Measurements from ENCODE around the gene MYCN.
A peak's percentile ranks its signal among the peaks of the same experiment; 100 is the strongest.

MYCN gene

GRCh38 chr2:15941871-15942710 is 1.7 kb downstream of the MYCN start:
- FAIRE-seq (no peak), DNase-seq (ENCODE audit: insufficient read length) (peak; percentile 26)
- TF ChIP-seq POLR2AphosphoS5 (IDR thresholded peaks at IDR 0.05; ENCODE audit: low read depth, low read length) (no peak), POLR2A (IDR thresholded peaks at IDR 0.05; ENCODE audit: low read depth, low read length) (no peak), TAF1 (IDR thresholded peaks at IDR 0.05; ENCODE audit: borderline replicate concordance, low read depth, low read length) (no peak)

GRCh38 chr2:15942711-15943345 is 2.5 kb downstream of the MYCN start:
- TF ChIP-seq TAF1 (IDR thresholded peaks at IDR 0.05; ENCODE audit: borderline replicate concordance, low read depth, low read length) (no peak), POLR2AphosphoS5 (IDR thresholded peaks at IDR 0.05; ENCODE audit: low read depth, low read length) (no peak), POLR2A (IDR thresholded peaks at IDR 0.05; ENCODE audit: low read depth, low read length) (no peak)
- DNase-seq (ENCODE audit: insufficient read length) (peak; percentile 26), FAIRE-seq (no peak)

DNA sequence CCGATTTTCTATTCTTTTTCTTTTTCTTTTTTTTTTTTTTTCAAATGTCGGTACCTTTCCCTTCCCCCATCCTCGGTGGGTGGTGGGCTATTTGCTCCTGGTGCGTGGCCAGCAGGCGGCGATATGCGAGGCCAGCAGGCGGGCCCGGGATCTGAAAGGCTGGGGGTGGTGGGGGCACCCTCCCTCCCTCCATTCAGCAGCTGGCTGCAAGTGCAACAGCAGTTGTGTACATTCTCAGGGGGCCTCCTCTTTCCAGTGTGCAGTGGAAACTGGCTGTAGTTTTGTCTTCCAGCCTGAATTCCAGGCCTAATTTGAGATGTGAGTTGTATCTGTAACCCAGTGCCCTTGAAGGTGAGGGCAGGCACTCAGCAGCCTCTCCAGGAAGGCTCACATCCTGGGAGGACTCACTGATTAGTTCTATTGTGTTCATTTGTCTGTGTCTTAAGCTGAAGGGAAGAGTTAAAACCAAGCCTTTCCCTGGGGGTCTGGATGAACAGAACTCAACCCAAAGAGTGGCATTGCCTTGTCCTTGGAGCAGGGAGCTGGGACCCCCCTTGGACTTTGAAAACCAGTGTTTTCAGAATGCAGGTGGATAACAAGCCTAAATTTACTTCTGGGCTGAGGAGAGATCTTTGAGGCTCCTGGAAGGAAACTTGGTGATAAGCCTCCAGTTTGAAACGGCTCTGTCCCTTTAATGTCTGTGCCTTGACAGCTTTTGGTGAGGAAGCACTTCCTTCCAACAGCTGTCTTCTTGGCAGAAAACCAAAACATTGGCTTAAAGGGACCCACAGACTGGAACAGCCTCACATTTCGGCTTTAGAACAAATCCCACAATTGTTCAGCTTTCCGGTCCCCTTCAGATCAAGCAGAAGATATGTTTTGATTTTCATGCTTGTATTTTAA is 3.3 kb downstream of the MYCN start:
- DNase-seq (ENCODE audit: insufficient read length) = peak; percentile 23
- TF ChIP-seq TAF1 (IDR thresholded peaks at IDR 0.05; ENCODE audit: borderline replicate concordance, low read depth, low read length) (no peak), POLR2A (IDR thresholded peaks at IDR 0.05; ENCODE audit: low read depth, low read length) (no peak), POLR2AphosphoS5 (IDR thresholded peaks at IDR 0.05; ENCODE audit: low read depth, low read length) (no peak)
- no peak for FAIRE-seq

DNA sequence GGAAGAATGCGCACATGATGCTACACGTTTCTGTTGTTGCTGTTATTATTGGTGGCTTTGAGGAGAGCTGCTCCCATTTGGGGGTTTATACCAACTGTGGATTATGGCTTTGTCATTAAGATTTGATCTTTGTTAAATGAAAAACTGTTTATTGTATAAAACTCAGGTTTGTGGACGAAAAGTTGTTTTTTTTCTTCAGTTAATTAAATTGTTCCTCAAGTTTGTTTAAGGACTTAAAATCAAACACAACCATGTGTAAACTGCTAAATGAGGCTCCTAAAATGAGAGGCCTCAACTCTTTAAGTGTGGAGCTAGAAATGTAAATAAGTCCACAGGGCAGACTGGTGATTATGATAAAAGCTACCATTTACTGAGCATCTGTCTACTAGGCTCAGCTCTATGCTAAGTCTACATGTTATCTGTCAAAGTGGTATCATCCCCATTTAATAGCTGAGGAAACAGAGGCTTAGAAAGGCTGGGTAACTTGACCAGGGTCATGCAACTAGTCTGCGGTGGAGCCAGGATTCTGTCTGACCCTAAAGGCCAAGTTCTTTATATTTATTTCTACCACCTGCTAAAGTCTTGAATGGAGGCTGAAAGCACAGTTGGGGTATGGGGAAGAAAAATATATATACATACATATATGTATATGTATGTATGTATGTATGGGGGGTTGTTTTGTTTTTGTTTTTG is 4.1 kb downstream of the MYCN start:
- DNase-seq (ENCODE audit: insufficient read length) (no peak), FAIRE-seq (no peak)
- TF ChIP-seq POLR2A (IDR thresholded peaks at IDR 0.05; ENCODE audit: low read depth, low read length) = no peak
- no peak for TF ChIP-seq POLR2AphosphoS5 (IDR thresholded peaks at IDR 0.05; ENCODE audit: low read depth, low read length)
- no peak for TF ChIP-seq TAF1 (IDR thresholded peaks at IDR 0.05; ENCODE audit: borderline replicate concordance, low read depth, low read length)

DNA sequence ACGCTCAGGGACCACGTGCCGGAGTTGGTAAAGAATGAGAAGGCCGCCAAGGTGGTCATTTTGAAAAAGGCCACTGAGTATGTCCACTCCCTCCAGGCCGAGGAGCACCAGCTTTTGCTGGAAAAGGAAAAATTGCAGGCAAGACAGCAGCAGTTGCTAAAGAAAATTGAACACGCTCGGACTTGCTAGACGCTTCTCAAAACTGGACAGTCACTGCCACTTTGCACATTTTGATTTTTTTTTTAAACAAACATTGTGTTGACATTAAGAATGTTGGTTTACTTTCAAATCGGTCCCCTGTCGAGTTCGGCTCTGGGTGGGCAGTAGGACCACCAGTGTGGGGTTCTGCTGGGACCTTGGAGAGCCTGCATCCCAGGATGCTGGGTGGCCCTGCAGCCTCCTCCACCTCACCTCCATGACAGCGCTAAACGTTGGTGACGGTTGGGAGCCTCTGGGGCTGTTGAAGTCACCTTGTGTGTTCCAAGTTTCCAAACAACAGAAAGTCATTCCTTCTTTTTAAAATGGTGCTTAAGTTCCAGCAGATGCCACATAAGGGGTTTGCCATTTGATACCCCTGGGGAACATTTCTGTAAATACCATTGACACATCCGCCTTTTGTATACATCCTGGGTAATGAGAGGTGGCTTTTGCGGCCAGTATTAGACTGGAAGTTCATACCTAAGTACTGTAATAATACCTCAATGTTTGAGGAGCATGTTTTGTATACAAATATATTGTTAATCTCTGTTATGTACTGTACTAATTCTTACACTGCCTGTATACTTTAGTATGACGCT is 5.8 kb downstream of the MYCN start:
- no peak for TF ChIP-seq POLR2AphosphoS5 (IDR thresholded peaks at IDR 0.05; ENCODE audit: low read depth, low read length)
- TF ChIP-seq TAF1 (IDR thresholded peaks at IDR 0.05; ENCODE audit: borderline replicate concordance, low read depth, low read length) = no peak
- no peak for TF ChIP-seq POLR2A (IDR thresholded peaks at IDR 0.05; ENCODE audit: low read depth, low read length)
- DNase-seq (ENCODE audit: insufficient read length) (no peak), FAIRE-seq (no peak)

DNA sequence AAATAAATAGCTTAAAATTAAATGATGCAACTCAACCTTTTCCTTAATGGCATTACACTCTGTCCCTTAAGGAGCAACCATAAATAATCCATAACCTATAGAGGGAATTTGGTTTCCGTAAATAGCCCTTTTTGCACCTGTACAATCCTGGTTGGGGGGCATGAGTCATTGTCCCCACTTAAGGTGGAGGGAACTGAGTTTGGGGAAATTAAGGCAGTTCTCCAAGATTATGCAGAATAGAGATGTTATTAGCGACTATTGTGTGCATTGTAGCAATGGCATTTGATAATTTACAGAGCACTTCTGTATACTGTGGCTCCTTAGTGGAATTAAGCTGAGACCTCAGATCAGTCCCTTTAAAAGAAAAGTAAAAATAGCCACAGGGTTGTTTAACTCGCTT is 6.6 kb downstream of the MYCN start:
- DNase-seq (ENCODE audit: insufficient read length) = no peak
- FAIRE-seq = no peak
- TF ChIP-seq POLR2A (IDR thresholded peaks at IDR 0.05; ENCODE audit: low read depth, low read length) = no peak
- TF ChIP-seq POLR2AphosphoS5 (IDR thresholded peaks at IDR 0.05; ENCODE audit: low read depth, low read length) = no peak
- TF ChIP-seq TAF1 (IDR thresholded peaks at IDR 0.05; ENCODE audit: borderline replicate concordance, low read depth, low read length) = no peak

GRCh38 chr2:15947431-15947830 is 7.1 kb downstream of the MYCN start:
- DNase-seq (ENCODE audit: insufficient read length) = no peak
- TF ChIP-seq TAF1 (IDR thresholded peaks at IDR 0.05; ENCODE audit: borderline replicate concordance, low read depth, low read length) (no peak), POLR2A (IDR thresholded peaks at IDR 0.05; ENCODE audit: low read depth, low read length) (no peak), POLR2AphosphoS5 (IDR thresholded peaks at IDR 0.05; ENCODE audit: low read depth, low read length) (no peak)
- no peak for FAIRE-seq

GRCh38 chr2:15948704-15948957 is 8.3 kb downstream of the MYCN start:
- FAIRE-seq (no peak), DNase-seq (ENCODE audit: insufficient read length) (no peak)
- TF ChIP-seq POLR2A (IDR thresholded peaks at IDR 0.05; ENCODE audit: low read depth, low read length) (no peak), TAF1 (IDR thresholded peaks at IDR 0.05; ENCODE audit: borderline replicate concordance, low read depth, low read length) (no peak), POLR2AphosphoS5 (IDR thresholded peaks at IDR 0.05; ENCODE audit: low read depth, low read length) (no peak)

DNA sequence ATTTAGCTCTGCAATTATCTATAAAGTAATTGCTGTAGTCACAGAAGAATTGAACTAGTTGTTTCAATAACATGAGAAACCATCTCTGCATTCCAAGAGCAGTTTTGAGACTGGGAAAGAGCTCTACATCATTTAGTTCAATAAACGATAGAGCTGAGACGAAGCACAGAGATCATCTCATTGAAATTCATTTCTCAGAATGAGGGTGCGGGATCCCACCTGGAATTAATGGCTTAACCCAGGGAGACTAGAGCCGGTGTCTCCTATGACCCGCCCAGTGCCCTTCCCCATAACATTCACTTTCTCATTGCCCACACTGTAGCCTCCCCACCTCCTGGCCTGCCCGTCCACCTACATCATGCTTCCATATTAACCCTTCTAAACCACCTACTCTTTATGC is 8.8 kb downstream of the MYCN start:
- TF ChIP-seq POLR2AphosphoS5 (IDR thresholded peaks at IDR 0.05; ENCODE audit: low read depth, low read length) = no peak
- no peak for FAIRE-seq
- DNase-seq (ENCODE audit: insufficient read length) = no peak

DNA sequence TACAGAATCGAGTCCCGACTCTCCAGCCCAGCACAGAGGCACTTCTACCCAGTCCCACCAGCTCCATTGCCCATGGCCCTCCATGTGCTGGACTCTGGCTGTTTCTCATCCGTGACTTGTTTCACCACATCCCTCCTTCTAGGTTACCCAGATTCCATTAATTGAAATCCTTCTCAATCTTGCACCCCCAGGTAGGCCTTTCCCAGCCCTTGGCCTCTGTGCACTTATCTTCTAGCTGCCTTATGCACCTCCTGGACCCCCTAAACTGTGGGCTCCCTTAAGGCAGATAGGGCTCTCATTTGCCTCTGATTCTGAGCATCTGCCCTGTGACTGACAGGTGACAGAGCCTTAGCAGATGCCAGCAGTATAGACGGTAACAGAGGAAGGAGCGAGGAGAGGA is 9.2 kb downstream of the MYCN start:
- TF ChIP-seq TAF1 (IDR thresholded peaks at IDR 0.05; ENCODE audit: borderline replicate concordance, low read depth, low read length) (no peak), POLR2AphosphoS5 (IDR thresholded peaks at IDR 0.05; ENCODE audit: low read depth, low read length) (no peak), POLR2A (IDR thresholded peaks at IDR 0.05; ENCODE audit: low read depth, low read length) (no peak)
- DNase-seq (ENCODE audit: insufficient read length) (no peak), FAIRE-seq (no peak)

Data from GM12892 (cell line).